ENCODE results near the gene NHP2.

The NHP2 gene

GRCh38 chr5:178104492-178104891 lies 49.2 kb downstream of the NHP2 start:
- H3K27ac ChIP-seq = no peak overlapping the region
- no peak for TF ChIP-seq ZFX (IDR thresholded peaks at IDR 0.05; ENCODE audit: borderline replicate concordance)
- no peak for TF ChIP-seq CTCF (IDR thresholded peaks at IDR 0.05)

GRCh38 chr5:178103612-178104011 lies 50.1 kb downstream of the NHP2 start:
- TF ChIP-seq CTCF (IDR thresholded peaks at IDR 0.05) (no peak), ZFX (IDR thresholded peaks at IDR 0.05; ENCODE audit: borderline replicate concordance) (no peak)
- H3K27ac ChIP-seq = no peak overlapping the region

Data from 22Rv1 (cell line).